Hepatocyte (in vitro differentiated cells): ENCODE results near the gene SUPT16H.

Experiments
- CTCF ChIP-seq: fragments of 200-600 bp; sonication (generic); IDR thresholded peaks from 2 replicates; pipeline ENCODE4 v1.5.1; 2016; ENCODE audit warnings: antibody characterized with exemption, mild to moderate bottlenecking; ENCODE audit not compliant: poor library complexity
- EZH2phosphoT487 ChIP-seq: fragments of 200-600 bp; sonication (generic); IDR thresholded peaks from one replicate; pipeline ENCODE4 v1.6.1; 2018; ENCODE audit warnings: antibody characterized with exemption, mild to moderate bottlenecking, low read depth, moderate library complexity; ENCODE audit not compliant: unreplicated experiment, severe bottlenecking

- TF ChIP-seq CTCF (no peak), EZH2phosphoT487 (no peak)
Observed at GRCh38 chr14:21431126-21431525, 47.3 kb upstream of the SUPT16H start.
